Hematopoietic multipotent progenitor cell treated with erythropoietin and hydrocortisone succinate and interleukin-3 and kit ligand, for 6 days (in vitro differentiated cells): ENCODE measurements around the gene DBN1.

Experiments
- DNase-seq: peaks from one replicate; pipeline ENCODE4 v3.0.0-alpha.2; 2015

The DBN1 gene

DNA sequence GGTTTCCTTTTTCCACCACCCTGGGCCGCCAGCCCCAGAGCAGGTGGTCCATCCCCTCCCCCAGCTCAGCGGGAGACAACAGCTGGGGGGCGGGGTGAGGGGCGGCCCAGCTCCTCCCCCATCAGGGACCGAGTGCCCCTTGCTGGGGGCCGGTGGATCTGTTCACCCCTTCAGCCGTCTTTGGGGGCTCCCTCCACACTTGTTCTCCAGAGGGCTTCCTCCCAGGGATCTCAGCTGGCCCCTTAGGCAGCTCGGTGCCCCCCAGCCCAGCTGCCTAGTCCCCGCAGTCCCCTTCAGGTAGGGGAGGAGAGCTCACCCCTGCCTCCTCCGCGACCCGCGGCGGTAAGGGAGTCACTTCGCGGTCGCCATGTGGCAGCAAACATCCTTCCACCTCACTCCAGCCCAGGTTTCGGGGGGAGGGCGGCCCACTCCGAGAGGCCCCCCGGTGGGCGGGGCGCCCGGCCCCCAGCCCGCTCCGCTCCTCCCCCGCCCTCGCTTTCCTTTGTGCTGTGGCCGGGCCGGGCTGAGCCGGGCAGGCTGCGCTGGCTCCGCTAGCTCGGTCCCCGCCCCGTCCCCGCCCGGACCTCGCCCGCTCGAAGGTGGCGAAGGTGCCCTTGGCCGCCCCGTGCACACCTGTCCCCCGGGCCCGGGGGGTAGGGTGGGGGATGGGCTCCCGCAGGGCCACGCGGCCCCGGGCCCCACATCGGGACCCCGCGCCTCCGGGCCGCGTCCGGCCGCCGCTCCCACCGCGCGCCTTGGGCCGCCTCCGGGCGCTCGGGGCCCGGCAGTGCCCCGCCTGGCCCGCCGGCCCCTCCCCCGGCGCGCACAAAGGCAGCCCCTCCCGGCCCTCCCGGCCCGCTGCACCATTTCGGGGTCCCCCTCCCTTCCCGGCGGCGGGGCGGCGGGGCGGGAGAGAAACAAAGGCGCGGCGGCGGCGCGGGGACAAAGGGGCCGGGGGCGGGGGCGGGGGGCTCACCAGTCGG, 683 bp downstream of the DBN1 start:
- peak; percentile 25 for DNase-seq

DNA sequence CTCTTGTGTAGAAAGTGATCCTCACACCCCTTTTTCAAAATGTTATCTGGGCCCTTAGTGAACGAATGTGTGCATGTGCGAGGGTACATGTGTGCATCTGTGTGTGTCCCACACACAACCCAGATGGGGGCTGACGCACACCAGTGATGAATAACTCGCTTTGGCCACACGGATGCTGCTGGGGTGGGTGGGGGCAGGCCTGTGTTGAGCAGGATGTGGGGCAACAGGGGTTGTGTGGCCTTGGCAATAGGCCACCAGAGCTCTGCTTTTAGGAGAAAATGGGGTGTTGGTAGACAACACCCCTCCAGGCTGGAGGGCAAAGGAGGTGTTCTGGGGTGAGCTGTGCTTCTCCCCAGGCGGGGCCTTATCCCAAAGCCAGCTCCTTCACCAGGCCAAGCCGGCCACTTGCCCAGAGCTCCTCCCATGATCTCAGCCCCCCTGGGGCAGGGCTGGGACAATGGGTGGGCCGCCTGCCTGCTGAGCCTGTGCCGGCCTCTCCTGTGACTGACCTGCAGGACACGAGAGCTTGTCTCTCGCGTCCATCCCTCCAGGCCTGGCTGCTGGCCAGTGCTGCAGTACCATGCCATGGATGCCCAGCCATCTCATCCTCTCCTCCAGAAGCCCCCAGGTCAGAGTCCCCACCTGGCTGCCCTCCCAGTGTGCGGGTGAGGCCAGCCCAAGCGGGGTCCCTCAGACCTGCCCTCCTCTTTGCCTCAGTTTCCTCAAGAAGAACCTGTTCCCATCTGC, 1.7 kb downstream of the DBN1 start:
- no peak for DNase-seq

DNA sequence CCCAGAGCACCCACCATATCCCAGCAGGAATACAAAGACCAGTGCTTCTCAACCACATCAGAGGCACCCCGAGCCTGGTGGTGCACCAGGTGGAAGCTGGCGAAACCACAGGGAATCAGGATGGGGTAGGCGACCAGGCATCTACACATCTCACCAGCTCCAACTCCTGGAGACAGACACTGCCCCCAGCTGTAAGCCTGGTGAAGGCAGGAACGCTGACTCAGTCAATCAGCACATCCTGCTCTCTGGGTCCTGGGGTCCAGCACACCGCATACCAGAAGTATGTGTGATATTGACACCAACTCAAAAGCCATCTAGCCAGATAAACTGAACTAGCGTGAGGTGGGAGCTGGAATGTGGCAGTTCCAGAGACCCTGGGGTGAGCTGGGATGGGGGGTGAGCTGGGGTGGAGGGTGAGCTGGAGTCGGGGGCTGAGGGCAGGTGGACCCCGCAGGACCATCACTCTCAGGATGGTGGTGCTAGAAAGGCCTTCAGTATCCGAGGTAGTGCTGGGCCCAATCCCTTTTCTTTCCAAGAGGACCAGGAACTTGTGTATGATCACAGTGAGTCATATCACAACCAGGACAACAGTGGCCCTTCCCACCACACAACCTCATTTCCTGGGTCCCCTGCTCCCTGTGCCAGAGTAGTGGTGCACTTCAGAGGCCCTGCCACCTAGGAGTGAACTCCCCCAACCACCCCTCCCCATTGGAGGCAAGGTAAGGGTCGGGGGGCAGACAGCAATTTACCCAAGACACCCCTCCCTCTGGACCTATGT, 2.5 kb downstream of the DBN1 start:
- DNase-seq: no peak

DNA sequence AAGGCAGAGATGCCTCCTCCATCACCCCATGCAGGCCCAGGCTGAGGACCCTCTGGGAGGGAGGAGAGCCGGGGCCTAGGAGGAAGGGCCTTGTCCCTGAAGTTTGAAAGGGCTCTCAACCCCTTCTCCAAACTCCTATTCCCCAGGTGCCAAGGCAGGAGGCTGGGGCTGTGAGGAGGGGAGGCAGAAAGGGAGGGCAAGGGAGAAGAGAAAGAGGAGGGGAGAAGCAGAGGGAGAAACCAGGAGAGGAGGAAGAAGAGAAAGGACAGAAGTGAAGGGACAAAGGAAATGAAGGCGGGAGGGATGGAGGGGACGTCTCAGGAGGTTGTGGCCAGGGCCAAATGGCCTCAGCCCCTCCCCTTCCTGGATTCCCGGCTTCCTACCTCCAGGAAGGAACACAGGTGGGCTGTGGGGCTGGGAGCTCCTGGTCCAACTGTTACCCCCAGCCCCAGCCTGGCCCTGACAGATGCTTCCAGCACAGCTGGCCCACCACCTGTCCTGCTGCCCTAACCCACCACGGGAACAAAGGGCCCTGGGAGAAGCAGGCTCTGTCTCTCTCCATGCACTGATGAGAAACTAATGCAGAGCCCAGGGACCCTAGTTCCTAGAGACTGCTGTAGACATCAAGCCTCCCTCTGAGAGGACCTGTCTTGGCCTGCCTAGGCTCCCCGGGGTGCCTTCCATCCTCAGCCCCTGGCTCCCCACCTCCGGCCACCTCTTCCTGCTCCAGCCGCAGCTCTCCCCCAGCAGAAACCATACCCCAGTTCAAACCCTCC, 3.5 kb downstream of the DBN1 start:
- DNase-seq: no peak

DNA sequence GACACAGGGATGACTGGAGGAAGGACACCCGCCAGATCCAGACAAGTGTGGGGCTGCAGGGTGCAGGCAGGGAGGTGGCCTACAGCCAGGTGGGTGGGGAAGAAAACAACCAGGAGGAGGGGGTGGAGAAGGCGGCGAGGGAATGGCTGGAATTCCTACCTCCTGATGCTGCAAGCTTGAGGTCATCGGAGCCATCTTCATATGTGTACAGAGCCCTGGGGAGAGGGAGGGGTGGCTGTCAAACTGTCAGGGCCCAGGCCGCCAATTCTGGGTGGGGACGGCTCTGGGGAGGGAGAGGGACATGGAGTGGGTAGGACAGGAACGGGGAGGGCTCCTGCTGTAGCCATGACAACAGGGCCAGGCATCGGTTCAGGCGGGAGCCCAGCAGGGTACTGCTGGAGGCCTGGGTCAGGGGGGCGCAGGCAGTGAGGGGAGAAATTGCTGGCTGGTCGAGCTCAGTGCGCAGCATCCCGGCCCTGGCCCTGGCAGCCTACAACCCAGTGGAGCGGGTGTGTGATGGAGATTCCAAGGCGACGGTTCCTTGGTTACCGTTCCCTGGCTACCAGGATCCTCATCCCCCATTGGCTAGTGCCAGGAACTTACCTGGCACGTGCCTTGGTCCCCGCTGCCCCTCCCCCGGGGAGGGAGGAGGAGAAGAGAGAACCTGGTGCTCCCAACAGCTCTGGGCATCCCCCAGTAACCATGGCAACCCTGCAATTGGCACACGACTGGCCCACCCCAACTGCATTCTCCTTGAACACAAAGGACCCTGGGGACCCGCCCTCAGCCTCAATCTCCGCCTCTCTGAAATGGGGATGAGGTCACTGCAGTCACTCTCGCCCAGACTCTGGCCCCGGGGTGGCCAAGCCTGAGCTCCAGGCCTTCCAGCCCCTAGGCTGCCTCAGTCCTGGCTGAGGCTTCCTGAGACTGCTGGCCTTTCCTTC, 4.5 kb downstream of the DBN1 start:
- no peak for DNase-seq

DNA sequence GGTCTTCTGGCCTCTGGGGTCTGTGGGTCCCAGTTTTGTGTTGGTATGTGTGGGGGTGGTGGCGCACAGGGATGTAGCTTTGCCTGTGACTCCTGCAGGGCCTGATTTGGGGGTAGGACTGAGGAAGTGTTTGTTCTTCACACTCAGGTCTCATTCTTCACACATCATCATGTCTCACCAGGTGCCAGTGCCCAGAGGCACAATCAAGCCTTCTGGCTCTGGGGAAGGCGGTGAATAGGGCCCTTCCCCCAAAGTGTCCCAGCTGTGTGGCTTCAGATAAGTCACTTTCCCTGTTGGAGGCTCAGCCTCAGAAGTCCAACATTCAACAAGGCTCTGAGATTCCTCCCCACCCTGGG, 5.1 kb downstream of the DBN1 start:
- DNase-seq: no peak

DNA sequence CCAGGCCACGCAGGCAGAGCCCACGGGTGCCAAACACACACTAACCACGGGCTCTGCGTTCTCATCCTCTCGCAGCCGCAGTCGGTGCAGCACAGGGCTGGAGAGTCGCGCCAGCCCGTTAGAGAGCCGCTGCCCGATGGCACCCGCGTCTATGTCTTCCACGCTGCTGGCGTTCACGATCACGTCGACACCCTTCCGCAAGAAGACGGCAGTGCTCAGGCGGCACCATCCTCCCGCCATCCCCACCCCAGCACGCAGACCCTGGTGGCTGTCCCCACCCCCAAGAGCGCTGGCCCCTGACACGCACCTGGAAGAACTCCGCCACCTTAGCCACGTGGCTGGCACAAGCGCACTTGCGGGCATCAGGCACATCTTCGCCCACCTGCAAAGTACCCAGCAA, 6.0 kb downstream of the DBN1 start:
- DNase-seq: no peak

DNA sequence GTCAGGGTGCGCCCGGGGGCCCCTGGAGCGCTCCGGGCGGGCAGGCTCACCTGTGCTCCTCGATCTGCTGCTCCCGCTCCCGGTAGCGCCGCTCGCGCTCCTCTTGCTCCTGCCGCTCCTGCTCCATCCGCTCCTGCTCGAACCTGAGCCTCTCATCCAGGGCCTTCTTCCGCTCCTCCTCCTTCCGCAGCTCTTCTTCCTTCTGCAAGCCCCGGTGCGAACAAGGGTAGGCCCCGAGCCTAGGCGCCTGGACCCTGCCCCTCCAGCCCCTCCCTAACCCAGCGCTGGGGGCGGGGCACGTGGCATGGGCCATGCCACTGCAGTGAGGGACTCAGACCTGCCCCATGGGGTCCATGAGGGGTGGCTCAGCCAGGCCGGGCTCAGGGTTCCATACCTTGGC, 6.6 kb downstream of the DBN1 start:
- DNase-seq: no peak

DNA sequence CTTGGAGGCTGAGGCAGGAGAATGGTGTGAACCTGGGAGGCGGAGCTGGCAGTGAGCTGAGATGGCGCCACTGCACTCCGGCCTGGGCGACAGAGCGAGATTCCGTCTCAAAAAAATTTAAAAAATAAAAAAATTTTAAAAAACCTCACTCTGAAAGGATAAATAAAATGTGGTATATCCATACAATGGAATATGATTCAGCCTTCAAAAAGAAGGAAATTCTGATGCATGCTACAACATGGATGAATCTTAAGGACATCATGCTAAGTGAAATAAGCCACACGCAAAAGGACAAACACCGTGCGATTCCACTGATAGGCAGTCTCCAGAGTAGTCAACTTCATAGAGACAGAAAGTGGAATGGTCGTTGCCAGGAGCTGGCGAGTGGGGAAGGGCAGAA, 8.4 kb downstream of the DBN1 start:
- no peak for DNase-seq

DNA sequence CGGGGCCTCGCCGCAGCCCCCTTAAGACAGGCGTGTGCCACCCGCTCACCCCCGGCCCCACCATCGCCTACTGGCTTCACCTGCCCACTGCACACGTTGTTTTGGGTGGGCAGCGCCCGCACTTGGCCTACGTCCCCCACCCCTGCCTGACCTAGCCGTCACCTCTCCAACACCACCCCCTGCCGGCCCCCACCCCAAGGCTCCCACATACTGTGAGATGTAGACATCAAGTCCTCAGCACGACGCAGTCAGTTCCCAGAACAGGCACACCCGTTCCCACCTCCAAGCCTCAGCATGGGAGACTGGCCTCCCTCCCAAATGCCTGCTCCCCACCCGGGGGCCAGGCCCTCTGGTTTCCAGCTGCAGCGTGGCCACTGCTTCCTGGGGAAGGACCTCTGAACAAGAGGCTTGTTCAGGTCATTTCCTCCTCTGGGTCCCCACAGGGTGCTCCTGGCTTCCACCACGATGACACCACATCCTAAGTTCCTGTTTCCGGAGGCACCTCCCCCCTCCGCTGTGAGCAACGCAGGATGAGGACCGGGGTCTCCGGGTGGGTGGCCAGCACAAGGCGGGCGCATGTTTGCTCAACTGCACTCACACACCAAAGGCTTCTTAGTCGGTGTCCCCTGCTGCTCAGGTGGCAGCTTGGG, 11.3 kb downstream of the DBN1 start:
- DNase-seq: peak; percentile 46

DNA sequence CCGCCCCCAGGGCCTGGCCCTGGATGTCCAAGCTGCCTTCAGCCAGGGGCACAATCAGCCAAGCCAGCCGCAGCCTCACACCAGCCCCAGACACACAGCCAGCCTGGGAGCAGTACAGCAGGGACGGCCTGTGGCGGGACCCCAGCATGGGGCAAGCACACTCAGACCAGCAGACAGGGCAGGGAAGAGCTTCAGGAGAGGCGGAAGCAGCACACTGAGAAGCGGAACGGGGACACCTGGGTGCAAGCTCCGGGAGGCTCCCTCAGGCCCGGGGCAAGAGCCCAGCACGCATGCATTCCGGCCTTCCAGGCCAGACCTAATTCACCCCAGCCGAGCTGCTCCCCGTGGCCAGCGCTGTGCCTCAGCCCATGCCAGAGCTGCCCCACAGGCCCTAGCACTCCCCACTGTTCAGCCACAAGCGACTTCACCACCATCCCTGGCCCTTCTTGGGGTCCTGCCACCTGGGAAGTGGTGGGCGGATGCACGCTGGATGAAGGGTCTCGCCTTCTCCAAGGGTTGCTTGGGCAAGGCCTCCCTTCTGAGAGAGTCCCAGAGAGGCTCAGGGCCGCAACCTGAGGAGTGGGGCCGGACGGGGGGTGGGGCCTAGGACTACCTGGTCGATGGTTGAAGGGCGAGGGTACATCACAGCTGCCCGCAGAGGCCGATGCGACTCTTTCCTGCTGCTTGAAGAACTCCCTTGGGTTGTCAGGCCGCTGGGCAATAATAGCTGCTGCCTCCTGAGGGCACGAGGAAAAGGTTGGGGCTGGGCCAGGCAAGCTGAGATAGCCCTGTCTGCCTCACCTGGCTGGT, 13.4 kb downstream of the DBN1 start:
- no peak for DNase-seq

DNA sequence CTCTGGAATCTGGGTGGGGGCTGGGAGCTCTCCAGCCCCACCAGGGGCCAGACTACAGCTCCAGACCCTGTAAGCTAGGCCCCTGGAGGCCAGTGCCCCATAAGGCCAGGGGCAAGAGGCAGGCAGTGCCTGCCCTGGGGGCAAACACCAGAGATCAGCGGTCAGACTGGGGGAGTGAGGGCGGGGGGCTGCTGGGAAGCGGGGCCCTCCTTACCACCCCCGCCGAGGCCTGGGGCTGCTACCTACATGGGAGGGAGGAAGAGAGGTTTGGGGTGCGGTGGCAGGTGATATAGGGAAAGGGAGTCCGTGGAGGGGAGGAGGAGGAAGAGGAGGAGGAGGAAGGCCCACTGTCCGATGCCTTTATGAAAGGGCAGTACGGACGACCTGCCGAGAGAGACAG, 14.1 kb downstream of the DBN1 start:
- DNase-seq: no peak

DNA sequence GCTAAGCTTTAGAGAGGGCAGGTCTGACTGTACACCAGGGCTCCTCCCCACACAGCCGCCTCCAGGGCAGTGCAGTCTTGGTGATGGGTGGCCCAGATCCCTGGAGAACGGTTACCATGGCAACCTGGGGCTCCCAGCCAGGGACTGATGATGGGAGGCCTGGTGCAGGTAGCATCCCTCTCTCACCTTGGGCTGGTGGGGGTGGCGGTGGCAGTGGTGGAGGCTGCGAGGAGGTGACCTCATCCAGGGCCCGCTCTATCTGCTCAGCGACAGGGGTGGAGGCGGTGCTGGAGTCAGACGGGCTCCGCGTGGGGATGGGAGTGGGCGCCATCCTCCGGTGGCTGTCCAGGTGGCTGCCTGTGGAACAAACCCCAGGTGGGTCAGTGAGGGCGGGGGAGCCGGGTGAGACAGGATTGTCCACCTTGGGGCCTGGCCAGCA, 14.5 kb downstream of the DBN1 start:
- DNase-seq: no peak

DNA sequence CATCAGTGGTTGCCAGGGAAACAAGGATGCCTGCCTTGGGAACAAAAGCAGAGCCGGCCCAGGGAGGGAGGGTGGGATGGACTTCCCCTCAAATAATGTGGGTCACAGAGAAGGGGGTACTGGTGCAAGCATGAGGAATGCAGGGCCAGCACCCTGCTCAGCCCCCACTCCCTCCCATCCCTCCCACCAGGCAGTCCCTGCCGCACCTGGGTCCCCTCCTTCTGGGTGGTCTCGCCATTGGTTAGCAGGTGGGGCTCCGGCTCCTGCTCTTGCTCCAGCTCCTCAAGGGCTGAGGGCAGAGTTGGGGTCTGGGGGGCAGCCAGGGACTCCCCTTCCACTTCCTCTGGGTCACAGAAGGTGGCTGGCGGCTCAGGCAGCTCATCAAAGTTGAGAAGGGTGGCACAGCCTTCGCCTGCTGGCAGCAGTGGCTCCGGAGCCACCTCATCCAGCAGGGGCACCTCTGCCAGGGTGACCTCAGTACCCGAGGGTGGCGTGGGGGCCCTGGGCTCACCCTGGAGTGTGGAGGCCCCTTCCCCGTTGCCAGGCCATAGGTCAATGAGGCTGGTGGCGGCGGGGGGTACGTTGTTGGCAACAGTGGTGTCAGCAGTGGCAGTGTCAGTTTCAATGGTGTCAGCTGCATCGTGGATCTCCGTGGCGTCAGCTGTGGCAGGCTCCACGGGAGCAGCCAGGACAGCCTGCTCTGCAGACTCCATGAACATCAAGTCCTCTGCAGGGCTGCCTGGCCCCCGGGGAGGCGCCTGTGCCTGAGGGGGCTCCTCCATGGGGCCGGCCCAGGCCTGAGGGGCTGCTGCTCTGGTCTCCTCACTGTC, 15.4 kb downstream of the DBN1 start:
- DNase-seq: no peak

DNA sequence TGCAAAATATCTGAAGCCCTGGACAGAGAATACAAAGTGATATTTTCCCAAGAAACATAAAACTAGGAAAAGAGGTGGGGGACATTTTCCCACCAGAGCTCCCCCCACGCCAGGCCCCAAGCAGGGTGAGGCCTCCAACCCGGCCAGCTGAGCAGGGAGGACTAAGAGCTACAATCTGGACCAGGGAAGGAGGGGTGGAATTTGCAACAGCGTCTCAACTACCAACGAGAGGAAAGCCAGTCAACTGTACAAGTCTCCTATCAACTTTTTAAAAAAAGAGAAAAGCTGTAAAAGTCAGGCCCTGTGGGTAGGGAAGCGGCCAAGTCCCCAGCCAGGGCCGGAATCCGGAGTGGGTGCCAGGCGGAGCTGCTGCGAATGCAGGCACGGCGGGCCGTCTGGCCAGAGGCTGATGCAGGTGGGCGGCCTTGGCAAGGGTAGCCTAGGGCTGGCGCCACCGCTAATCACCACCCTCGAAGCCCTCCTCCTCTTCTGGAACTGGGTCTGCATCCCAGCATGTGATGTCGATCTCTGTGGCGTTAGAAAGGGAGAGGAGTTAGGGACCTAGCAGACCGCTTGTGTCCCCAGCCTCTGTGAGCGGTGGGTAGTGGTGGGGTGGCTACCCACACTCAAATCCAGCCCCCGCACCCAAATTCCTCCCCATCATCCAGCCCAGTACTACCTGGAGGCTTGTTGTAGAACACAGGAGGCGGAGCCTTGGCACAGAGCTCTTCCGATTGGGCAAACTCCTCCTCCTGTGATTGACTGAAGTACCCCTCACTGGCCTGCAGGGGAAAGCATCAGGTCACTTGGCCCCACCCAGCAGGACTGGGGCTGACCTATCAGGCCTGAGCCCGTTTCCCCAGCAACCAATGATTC, 16.2 kb downstream of the DBN1 start:
- DNase-seq: peak; percentile 99

DNA sequence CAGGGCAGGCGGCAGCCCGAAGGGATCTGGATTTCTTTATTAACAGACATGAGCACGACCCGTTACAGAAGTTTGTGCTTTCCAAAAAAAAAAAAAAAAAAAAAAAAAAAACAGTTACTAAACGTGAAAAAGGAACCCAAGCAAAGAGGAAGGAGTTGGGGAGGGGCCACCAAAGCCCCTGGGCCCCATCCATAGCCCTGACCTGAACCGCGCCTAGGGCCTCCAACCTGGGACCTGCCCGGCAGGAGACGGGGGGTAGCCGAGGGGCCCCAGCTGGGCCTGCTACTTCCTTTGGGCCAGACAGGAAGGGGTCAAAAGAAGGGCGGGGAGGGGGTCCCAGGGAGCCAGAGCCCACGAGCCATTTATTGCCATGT, 16.9 kb downstream of the DBN1 start:
- DNase-seq: no peak

DNA sequence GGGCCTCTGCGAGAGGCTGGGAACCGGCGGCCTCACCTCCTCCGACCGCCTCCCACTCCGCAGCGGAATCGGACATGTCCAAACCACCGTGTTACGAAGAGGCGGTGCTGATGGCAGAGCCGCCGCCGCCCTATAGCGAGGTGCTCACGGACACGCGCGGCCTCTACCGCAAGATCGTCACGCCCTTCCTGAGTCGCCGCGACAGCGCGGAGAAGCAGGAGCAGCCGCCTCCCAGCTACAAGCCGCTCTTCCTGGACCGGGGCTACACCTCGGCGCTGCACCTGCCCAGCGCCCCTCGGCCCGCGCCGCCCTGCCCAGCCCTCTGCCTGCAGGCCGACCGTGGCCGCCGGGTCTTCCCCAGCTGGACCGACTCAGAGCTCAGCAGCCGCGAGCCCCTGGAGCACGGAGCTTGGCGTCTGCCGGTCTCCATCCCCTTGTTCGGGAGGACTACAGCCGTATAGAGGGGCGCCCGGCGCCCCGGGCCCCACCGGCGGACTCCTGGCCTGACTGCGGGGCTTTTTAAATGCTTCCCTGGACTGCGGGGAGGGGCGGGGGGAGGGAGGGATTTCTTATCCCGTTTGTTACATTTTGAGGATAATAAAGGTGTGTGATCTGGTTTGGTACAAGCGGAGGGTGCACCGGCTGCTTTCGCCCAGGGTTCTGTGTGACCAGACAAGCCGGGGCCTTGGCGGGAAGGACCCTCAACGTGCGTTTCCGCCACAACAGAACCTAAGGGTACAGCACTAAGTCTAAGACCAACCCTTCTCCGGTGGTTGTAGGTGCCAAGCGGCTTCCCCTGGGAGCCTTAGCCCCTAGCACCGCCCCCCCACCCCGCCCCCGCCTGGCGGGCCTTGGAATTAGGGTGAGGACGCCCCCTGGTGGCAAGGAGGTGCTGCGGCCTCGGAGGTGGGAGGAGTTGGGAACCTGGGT, 17.5 kb downstream of the DBN1 start:
- DNase-seq: peak; percentile 95
